BLaER1 treated with 17β-estradiol and CSF1 and Interleukin-3, amounts not matched to agents 10 nM and 100 nM (cell line): ENCODE measurements around the gene FCN1.
A peak's percentile ranks its signal among the peaks of the same experiment; 100 is the strongest.

Source experiments
- H3K27ac ChIP-seq, 11 experiments: shearing (Covaris generic); formaldehyde crosslinking; 2 replicates each; pipeline ENCODE4 v1.8.1; 2022
- H3K27me3 ChIP-seq, 11 experiments: shearing (Covaris generic); formaldehyde crosslinking; 2 replicates each; pipeline ENCODE4 v1.8.1; 2022
- H3K36me3 ChIP-seq, 11 experiments: shearing (Covaris generic); formaldehyde crosslinking; 2 replicates each; pipeline ENCODE4 v1.8.1; 2022
- H3K4me1 ChIP-seq, 10 experiments: shearing (Covaris generic); formaldehyde crosslinking; 2 replicates each; pipeline ENCODE4 v1.8.1; 2022
- H3K4me2 ChIP-seq, 11 experiments: shearing (Covaris generic); formaldehyde crosslinking; 2 replicates each; pipeline ENCODE4 v1.8.1; 2022
- H3K4me3 ChIP-seq, 10 experiments: shearing (Covaris generic); formaldehyde crosslinking; 2 replicates each; pipeline ENCODE4 v1.8.1; 2022
- H3K9ac ChIP-seq, 11 experiments: shearing (Covaris generic); formaldehyde crosslinking; 2 replicates each; pipeline ENCODE4 v1.8.1; 2022
- H3K9me3 ChIP-seq, 11 experiments: shearing (Covaris generic); formaldehyde crosslinking; replicated peaks in 1 of 11; 2 replicates each; pipeline ENCODE4 v1.8.1; 2022
- H4K20me1 ChIP-seq, 11 experiments: shearing (Covaris generic); formaldehyde crosslinking; 2 replicates each; pipeline ENCODE4 v1.8.1; 2022
- Cebpa-rat ChIP-seq, 11 experiments: shearing (Covaris generic); IDR thresholded peaks; 2 replicates each; pipeline ENCODE4 v1.8.1; 2022

Gene FCN1

DNA sequence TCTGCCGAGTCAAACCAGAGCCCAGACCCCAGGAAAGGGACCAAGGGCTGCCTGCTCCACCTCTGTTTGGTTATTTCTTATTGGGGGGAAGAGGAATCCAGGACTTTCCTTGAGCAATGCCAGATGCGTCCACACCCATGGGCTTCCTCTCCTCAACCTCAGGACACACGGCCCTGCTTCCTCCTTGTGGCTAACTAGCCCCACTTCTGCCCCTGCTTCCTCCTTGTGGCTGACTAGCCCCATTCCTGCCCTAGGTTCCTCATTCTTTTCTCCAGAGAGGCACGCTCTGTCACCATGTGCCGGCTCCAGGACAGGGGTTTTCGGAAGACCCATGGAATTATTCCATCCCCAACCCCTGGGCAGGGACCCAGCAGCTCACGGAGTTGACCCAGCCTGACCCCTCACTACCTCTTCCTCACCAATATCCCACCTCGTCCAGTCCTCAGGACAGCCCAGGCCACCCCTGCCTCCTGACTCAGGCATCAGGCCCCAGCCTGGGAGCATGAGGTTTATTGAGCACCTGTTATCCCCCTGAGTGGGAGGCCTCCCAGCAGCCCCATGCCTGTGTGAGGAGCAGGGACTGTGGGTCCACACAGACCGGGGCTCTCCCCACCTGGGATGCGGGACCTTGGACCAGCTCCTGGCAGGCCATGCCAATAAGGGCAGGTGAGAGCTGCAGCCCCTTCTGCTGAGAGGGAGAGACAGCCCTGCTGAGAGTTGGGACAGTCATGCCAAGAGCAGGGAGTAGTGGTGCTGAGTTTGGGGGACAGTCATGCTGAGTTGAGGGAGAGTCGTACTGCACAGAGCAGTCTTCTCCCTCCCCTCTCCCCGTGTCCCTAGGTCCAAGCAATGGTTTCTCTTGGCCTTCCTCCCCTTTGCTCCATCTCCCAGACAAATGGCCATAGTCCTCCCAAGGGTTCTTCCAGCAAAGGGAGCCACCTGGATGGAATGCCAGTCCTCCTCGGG lies 11.8 kb upstream of the FCN1 start:
- Histone ChIP-seq H3K9me3 (no peaks in the 10 kb centered on the region), H3K36me3 (no peaks in the 10 kb centered on the region), H3K27me3 (peaks cover 0 to 74% (median 0%) of the 10 kb centered on the region in 11 experiments; a peak in 8 of 22 replicates), H3K4me2 (peak overlapping the region; percentile 74 to 98 (median 89)), H3K4me1 (peaks cover 20 to 95% (median 54%) of the 10 kb centered on the region in 10 experiments), H4K20me1 (no peaks in the 10 kb centered on the region; a peak in 1 of 22 replicates), H3K27ac (peak overlapping the region in 9 of 11 experiments; percentile 39 to 92 (median 78); a peak in 18 of 22 replicates), H3K9ac (peak overlapping the region in 8 of 11 experiments; percentile 42 to 75 (median 65); a peak in 15 of 22 replicates), H3K4me3 (peak overlapping the region in 5 of 10 experiments; percentile 3 to 57 (median 34); a peak in 5 of 20 replicates)
- peak in 3 of 11 experiments; percentile 15 to 57 (median 25); a peak in 3 of 22 replicates for TF ChIP-seq Cebpa-rat (IDR thresholded peaks at IDR 0.05)

DNA sequence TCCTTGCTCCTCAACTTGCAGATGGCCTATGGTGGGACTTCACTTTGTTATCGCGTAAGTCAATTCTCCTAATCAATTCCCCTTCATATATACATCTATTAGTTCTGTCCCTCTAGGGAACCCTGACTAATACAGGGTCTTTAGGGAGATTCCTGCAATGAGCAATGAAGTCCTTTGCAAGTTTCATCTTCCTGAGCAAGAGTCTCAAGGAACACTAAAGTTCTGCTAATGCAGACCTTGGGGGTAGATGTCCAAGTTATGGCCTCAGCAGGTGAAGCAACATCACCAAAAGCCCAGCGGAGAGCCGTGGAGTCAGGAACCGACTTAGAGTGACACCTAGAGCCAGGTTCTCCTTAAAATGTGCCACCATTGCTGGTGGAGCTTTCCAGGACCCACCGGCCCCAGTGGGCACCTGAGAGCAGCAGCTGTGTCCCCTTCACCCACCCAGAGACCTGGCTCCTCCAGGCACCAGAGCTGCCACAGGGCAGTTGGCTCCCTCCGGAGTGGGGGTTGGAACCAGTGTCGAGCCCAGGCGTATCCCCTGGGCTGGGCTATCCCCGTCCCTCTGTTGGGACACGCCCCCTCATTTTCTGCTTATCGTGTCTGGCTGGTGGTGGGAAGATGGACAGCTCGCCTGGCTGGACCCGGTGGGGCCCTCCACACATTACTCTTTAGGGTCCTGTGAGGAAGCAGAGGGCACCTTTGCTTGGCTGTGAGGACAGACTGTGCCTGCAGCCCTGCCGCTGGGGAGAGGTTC lies 10.9 kb upstream of the FCN1 start:
- Histone ChIP-seq H4K20me1 (no peaks in the 10 kb centered on the region; a peak in 1 of 22 replicates), H3K4me2 (peak overlapping the region; percentile 74 to 98 (median 89)), H3K9ac (peak overlapping the region in 8 of 11 experiments; percentile 42 to 75 (median 65); a peak in 15 of 22 replicates), H3K9me3 (no peaks in the 10 kb centered on the region), H3K27me3 (peaks cover 0 to 72% (median 0%) of the 10 kb centered on the region in 11 experiments; a peak in 8 of 22 replicates), H3K4me1 (peaks cover 20 to 95% (median 53%) of the 10 kb centered on the region in 10 experiments), H3K27ac (peak overlapping the region in 9 of 11 experiments; percentile 39 to 92 (median 78); a peak in 18 of 22 replicates), H3K4me3 (peak overlapping the region in 5 of 10 experiments; percentile 3 to 57 (median 34); a peak in 5 of 20 replicates), H3K36me3 (no peaks in the 10 kb centered on the region)
- TF ChIP-seq Cebpa-rat (IDR thresholded peaks at IDR 0.05) = no peak

DNA sequence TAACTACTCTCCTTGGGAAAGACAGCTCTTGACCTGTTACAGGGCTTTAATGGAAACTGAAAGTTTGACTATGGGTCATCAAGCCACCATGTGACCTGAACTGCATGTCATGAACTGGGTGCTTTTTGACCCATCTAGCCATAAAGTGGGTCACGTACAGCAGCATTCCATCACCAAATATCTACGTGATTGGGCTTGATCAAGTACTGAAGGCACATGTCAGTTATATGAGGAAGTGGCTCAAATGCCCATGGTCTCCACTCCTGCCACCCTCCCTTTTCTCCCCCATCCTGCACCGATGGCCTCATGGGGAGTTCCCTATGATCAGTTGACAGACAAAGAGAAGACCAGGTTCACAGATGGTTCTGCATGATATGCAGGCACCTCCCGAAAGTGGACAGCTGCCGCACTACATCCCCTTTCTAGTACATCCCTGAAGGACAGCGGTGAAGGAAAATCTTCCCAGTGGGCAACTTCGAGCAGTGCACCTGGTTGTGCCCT lies 7.3 kb upstream of the FCN1 start:
- peaks cover 0 to 41% (median 0%) of the 10 kb centered on the region in 11 experiments; a peak in 6 of 22 replicates for H3K27me3 ChIP-seq
- H4K20me1 ChIP-seq = no peaks in the 10 kb centered on the region; a peak in 1 of 22 replicates
- no peak overlapping the region for H3K9ac ChIP-seq
- H3K4me3 ChIP-seq = no peak overlapping the region
- H3K9me3 ChIP-seq = peaks cover 3 to 21% (median 5%) of the 10 kb centered on the region in 11 experiments; a peak in 20 of 22 replicates
- no peaks in the 10 kb centered on the region for H3K36me3 ChIP-seq
- TF ChIP-seq Cebpa-rat (IDR thresholded peaks at IDR 0.05) = no peak
- H3K27ac ChIP-seq = peak overlapping the region in 5 of 11 experiments; percentile 26 to 98 (median 43); a peak in 6 of 22 replicates
- H3K4me2 ChIP-seq = peak overlapping the region in 7 of 11 experiments; percentile 25 to 91 (median 86); a peak in 12 of 22 replicates
- H3K4me1 ChIP-seq = peaks cover 37 to 97% (median 69%) of the 10 kb centered on the region in 10 experiments

DNA sequence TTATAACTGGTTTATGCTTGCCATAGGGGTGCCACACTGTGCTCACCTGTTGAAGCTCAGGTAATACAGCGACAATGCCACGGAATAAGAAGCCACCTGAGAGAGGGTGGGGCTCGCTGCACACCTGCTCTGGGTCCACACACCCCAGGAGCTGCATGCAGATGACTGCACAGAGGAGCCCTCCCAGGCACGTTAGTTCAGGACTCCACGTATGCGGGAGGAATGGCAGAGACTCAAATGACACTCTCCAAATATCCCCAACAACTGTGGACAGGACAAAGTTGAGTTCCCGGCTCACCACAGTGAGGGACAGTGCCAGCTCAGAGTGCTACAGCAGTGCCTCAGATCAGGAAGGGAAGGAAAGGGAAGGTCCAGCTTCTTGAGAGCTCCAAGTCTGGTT lies 5.8 kb upstream of the FCN1 start:
- Histone ChIP-seq H3K27ac (peak overlapping the region in 9 of 11 experiments; percentile 76 to 98 (median 93); a peak in 18 of 22 replicates), H3K36me3 (no peaks in the 10 kb centered on the region), H3K9me3 (peaks cover 13 to 37% (median 21%) of the 10 kb centered on the region in 11 experiments), H3K27me3 (peaks cover 0 to 36% (median 0%) of the 10 kb centered on the region in 11 experiments; a peak in 3 of 22 replicates), H3K9ac (peak overlapping the region in 8 of 11 experiments; percentile 70 to 84 (median 78); a peak in 12 of 22 replicates), H3K4me2 (peak overlapping the region; percentile 62 to 91 (median 80)), H3K4me3 (no peak overlapping the region), H4K20me1 (no peaks in the 10 kb centered on the region), H3K4me1 (peaks cover 25 to 92% (median 67%) of the 10 kb centered on the region in 10 experiments)
- no peak for TF ChIP-seq Cebpa-rat (IDR thresholded peaks at IDR 0.05)

DNA sequence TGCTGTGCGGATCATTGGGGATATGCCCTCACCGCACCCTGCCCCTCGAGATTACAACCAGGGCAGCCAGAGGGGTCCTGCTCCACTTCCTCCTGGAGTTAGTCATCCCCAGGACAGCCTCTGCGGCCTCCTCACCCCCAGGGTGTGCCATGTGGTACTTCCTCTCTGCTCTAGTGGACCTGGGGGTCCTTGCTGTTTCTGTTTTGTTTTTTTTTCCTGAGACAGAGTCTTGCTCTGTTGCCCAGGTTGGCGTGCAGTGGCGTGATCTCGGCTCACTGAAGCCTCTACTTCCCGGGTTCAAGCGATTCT lies 5.2 kb upstream of the FCN1 start:
- no peak for TF ChIP-seq Cebpa-rat (IDR thresholded peaks at IDR 0.05)
- Histone ChIP-seq H3K27me3 (peaks cover 0 to 37% (median 0%) of the 10 kb centered on the region in 11 experiments; a peak in 3 of 22 replicates), H3K4me1 (peaks cover 31 to 92% (median 67%) of the 10 kb centered on the region in 10 experiments), H3K4me3 (0 out of 20 replicates have a peak overlapping the region, but pooled peaks of 2 of the 10 experiments have one; percentile 20 to 27), H3K27ac (peak overlapping the region in 10 of 11 experiments; percentile 46 to 98 (median 92); a peak in 20 of 22 replicates), H3K9me3 (peaks cover 13 to 39% (median 21%) of the 10 kb centered on the region in 11 experiments), H3K4me2 (peak overlapping the region; percentile 62 to 91 (median 80)), H4K20me1 (no peaks in the 10 kb centered on the region), H3K9ac (peak overlapping the region in 9 of 11 experiments; percentile 66 to 84 (median 78); a peak in 17 of 22 replicates), H3K36me3 (no peaks in the 10 kb centered on the region)

DNA sequence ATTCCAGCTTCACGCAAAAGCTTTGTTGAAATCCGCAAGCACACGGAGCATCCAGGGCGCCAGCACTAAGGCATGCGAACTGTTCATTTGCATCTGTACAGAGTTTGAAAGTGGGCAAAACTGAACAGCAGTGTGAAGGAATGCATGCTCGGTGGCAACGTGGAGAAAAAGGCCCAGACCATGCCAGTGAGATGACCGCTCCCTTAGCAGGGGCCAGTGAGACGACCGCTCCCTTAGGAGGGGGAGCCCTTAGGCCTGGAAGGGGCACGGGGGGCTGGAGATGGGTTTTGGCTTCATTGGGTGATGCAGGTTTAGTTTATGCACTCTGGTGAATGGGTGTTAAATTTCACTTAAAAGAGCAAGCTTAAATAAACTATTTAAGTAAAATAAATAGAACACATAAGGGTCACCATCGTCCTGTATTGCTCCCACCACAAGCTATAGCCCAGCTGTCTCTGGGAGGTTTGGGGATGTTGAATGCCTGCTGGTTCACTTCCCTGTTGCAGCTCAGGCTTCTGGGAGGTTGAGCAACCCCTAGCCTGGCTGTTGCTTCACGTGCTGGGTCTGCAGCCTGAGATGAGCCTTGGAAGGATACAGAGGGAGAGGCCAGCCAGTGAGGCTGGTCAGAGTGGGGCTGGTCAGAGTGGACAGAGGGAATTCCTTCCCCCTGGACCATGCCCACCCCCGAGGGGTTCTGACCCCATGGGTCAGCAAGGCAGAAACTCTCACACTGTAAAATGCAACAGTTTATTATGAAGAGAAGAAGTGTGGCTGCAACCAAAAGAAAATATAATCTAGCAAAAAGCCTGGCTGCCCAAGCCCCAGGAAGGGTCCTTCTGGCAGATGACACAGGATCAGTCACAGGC lies 4.6 kb upstream of the FCN1 start:
- Histone ChIP-seq H3K4me2 (peak overlapping the region; percentile 62 to 91 (median 80)), H3K27me3 (peaks cover 0 to 41% (median 0%) of the 10 kb centered on the region in 11 experiments; a peak in 2 of 22 replicates), H3K9me3 (peaks cover 13 to 39% (median 21%) of the 10 kb centered on the region in 11 experiments), H3K9ac (peak overlapping the region in 9 of 11 experiments; percentile 66 to 84 (median 78); a peak in 17 of 22 replicates), H3K27ac (peak overlapping the region in 10 of 11 experiments; percentile 46 to 98 (median 92); a peak in 20 of 22 replicates), H4K20me1 (no peaks in the 10 kb centered on the region), H3K4me3 (peak overlapping the region in 3 of 10 experiments; percentile 1 to 27 (median 20); a peak in 2 of 20 replicates), H3K4me1 (peaks cover 37 to 93% (median 72%) of the 10 kb centered on the region in 10 experiments), H3K36me3 (no peaks in the 10 kb centered on the region)
- TF ChIP-seq Cebpa-rat (IDR thresholded peaks at IDR 0.05) = peak; percentile 92 to 99 (median 99)

DNA sequence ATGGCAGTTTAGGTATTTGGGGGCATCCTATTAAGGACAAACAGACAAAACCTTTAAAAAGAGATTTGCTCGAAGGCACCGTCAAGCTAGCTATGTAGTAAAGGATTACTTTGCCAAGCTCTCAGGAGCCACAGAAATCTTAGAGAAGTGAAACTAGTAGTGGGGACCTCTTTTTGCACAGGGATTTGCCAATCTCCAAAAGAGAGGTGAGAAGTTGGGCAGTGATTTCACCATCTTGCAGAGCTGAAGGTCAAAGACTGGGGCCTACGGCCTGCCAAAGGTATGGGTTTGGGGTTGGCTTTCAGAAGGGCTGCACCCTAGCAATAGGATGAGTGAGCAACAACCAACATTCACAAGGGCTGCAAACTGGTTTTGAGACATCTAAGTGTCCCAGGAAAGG lies 1.6 kb upstream of the FCN1 start:
- Histone ChIP-seq H4K20me1 (peaks cover 0 to 10% (median 0%) of the 10 kb centered on the region in 11 experiments; a peak in 1 of 22 replicates), H3K4me1 (peaks cover 48 to 94% (median 87%) of the 10 kb centered on the region in 10 experiments), H3K27ac (peak overlapping the region in 9 of 11 experiments; percentile 74 to 98 (median 92); a peak in 18 of 22 replicates), H3K27me3 (peaks cover 0 to 49% (median 0%) of the 10 kb centered on the region in 11 experiments; a peak in 4 of 22 replicates), H3K4me2 (peak overlapping the region in 10 of 11 experiments; percentile 71 to 99 (median 92); a peak in 17 of 22 replicates), H3K36me3 (peaks cover 0 to 16% (median 0%) of the 10 kb centered on the region in 11 experiments; a peak in 8 of 22 replicates), H3K9ac (peak overlapping the region in 5 of 11 experiments; percentile 81 to 92 (median 85); a peak in 7 of 22 replicates), H3K9me3 (peaks cover 13 to 39% (median 21%) of the 10 kb centered on the region in 11 experiments), H3K4me3 (0 out of 20 replicates have a peak overlapping the region, but pooled peaks of 2 of the 10 experiments have one; percentile 4 to 64)
- peak in 8 of 11 experiments; percentile 16 to 84 (median 58); a peak in 10 of 22 replicates for TF ChIP-seq Cebpa-rat (IDR thresholded peaks at IDR 0.05)
